NCI-H1694 treated with DMSO at 0.1 percent for 48 hours (cell line): ENCODE data around the gene NBPF6.
"Not testable (repeated sequence)": the region's sequence is repeated elsewhere in the genome, so short reads cannot be mapped to it uniquely, and the experiment has no call there.

ENCODE experiments used
- DNase-seq: peaks from one replicate; lab custom pipeline; 2025; lab: John Stamatoyannopoulos, UW

Gene NBPF6

DNA sequence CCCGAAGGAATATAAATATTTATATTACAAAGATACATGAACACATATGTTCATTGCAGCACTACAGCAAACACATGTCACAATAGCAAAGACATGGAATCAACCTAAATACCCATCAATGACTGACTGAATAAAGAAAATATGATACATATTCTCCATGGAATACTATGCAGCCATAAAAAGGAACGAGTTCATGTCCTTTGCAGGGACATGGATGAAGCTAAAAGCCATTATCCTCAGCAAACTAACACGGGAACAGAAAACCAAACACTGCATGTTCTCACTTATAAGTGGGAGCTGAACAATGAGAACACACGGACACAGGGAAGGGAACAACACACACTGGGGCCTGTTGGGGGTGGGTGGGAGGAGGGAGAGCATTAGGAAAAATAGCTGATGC lies 46.7 kb downstream of the NBPF6 start:
- not testable (repeated sequence) for DNase-seq

GRCh38 chr1:108502138-108502537 lies 52.0 kb downstream of the NBPF6 start:
- no peak for DNase-seq

- DNase-seq, result no peak
Observed at GRCh38 chr1:108502624-108503023, 52.5 kb downstream of the NBPF6 start.

DNA sequence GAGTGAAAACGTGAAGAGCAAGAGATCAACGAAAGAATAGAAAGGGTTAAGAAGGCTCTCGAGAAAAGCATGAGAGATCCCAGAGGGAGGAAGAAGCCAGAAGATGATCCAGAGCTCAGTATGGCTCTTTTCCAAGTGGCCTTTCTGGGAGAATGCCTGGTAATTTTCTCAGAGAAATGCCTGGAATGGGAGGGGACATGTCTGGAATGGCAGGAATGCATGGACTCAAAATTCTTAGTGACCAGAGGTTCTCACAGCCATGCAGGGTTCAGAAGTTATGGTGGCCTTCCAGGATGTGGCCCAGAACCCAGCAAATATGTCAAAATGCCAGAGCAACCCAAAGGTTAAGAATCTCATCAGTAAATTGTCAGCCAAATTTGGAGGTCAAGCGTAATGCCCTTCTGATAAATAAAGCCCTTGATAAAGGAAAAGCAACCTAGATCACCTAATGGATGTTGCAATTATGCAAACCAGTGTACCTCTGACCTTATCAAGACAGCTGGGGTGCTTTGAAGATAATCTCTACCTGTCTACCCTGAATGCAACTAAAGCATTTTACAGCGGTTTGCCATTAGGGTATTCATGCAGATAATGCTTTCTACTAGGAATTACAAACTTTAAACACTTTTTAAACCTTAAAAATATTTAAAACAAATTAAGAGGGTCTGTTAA lies 53.1 kb downstream of the NBPF6 start:
- DNase-seq, result no peak

DNA sequence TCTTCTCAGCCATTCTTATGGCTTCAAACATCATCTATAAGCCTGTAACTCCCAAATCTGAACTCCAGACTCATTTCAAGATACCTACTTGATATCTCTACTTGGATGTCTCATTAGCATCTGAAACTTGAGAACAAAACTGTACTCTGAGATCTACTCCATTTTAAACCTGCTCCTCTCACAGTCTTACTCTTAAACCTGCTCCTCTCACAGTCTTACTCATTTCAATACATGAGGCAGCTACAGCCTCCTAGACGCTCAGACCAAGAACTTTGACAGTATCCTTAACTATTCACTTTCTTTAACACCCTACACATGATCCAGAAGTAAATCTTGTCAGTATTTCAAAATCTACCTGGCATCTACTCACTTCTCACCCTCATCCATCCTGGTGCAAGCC lies 54.3 kb downstream of the NBPF6 start:
- no peak for DNase-seq

DNA sequence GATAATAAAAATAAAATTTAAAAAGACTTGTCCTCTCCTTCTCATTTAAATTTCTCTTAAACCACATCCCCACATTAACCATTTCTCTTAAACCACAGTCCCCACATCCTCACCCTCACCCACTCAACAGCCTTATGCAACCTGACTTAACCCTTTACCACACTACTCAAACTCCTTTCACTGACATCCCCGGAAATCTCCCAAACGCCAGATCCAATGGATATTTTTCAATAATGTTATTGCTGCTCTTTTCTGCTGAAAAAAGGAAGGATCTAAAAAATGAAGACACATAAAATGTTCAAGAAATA lies 55.6 kb downstream of the NBPF6 start:
- DNase-seq, result no peak

DNA sequence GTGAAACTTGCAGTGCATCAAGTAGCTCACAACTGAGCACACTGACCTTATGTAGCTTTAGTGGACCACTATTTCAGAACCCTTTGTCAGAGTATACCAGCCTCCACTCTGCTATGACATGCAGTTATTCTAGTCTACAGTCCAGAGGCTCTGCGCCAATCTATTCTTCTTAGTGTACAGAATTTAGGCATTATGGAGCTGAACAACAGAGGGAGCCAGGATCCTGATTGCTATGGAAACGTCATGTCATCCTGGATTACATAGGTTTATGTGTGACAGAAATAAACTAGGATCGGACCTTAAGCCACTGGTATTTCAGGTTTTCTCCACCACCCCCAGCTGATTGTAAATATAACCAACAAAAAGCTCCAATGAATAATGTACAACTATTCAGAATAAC lies 61.6 kb downstream of the NBPF6 start:
- no peak for DNase-seq

- peak; percentile 64 for DNase-seq
Observed at GRCh38 chr1:108512239-108513043, 62.3 kb downstream of the NBPF6 start.

- no peak for DNase-seq
Observed at GRCh38 chr1:108513044-108513415, 62.9 kb downstream of the NBPF6 start.

DNA sequence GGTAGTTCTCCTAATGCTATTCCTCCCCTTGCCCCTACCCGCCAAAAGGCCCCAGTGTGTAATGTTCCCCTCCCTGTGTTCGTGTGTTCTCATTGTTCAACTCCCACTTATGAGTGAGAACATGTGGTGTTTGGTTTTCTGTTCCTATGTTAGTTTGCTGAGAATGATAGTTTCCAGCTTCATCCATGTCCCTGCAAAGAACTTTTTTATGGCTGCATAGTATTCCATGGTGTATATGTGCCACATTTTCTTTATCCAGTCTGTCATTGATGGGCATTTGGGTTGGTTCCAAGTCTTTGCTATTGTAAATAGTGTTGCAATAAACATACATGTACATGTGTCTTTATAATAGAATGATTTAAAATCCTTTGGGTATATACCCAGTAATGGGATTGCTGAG lies 63.8 kb downstream of the NBPF6 start:
- DNase-seq, result not testable (repeated sequence)

GRCh38 chr1:108517301-108517897 lies 67.3 kb downstream of the NBPF6 start:
- not testable (repeated sequence) for DNase-seq
